HL-60/S4 treated with phorbol 12-myristate 13-acetate at 8.2 ng/mL for 4 days and 3 days (cell line): Measurements from ENCODE around the gene MTM1.

ENCODE experiments used
- in situ Hi-C: fragments of 300-500 bp; cut with MboI; formaldehyde crosslinking; loops from 2 replicates; pipeline ENCODE4 v1.15.0; 2022; ENCODE audit warnings: low sequenced_read_pairs

MTM1 gene

GRCh38 chrX:150548251-150548650 lies 20.2 kb upstream of the MTM1 start:
- in situ Hi-C loops, result no loop called here

GRCh38 chrX:150548684-150549083 lies 19.7 kb upstream of the MTM1 start:
- in situ Hi-C loops, result no loop called here

GRCh38 chrX:150551963-150552362 lies 16.5 kb upstream of the MTM1 start:
- in situ Hi-C loops, result no loop called here

- in situ Hi-C loops, result no loop called here
These were observed 10.0 kb upstream of the MTM1 start for GRCh38 chrX:150558424-150558823.

- in situ Hi-C loops, result no loop called here
These were observed 3.6 kb upstream of the MTM1 start for GRCh38 chrX:150564838-150565237.

GRCh38 chrX:150565551-150565950 lies 2.9 kb upstream of the MTM1 start:
- in situ Hi-C loops, result no loop called here

GRCh38 chrX:150566734-150567182 lies 1.7 kb upstream of the MTM1 start:
- in situ Hi-C loops, result no loop called here

GRCh38 chrX:150567645-150568319 lies 639 bp upstream of the MTM1 start:
- in situ Hi-C loops, result no loop called here

- in situ Hi-C loops, result no loop called here
These were observed 695 bp downstream of the MTM1 start for GRCh38 chrX:150569155-150569477.

GRCh38 chrX:150570512-150570911 lies 2.1 kb downstream of the MTM1 start:
- in situ Hi-C loops, result no loop called here

GRCh38 chrX:150572206-150572605 lies 3.8 kb downstream of the MTM1 start:
- in situ Hi-C loops, result no loop called here

GRCh38 chrX:150573106-150573505 lies 4.7 kb downstream of the MTM1 start:
- in situ Hi-C loops, result no loop called here

GRCh38 chrX:150573702-150574101 lies 5.3 kb downstream of the MTM1 start:
- in situ Hi-C loops, result no loop called here

GRCh38 chrX:150574559-150575418 lies 6.4 kb downstream of the MTM1 start:
- in situ Hi-C loops, result no loop called here

- in situ Hi-C loops, result no loop called here
These were observed 7.0 kb downstream of the MTM1 start for GRCh38 chrX:150575419-150575814.

- in situ Hi-C loops, result no loop called here
These were observed 8.8 kb downstream of the MTM1 start for GRCh38 chrX:150577174-150577573.

- in situ Hi-C loops, result no loop called here
These were observed 12.8 kb downstream of the MTM1 start for GRCh38 chrX:150581093-150581775.

- in situ Hi-C loops, result no loop called here
These were observed 14.0 kb downstream of the MTM1 start for GRCh38 chrX:150582338-150582948.

- in situ Hi-C loops, result no loop called here
These were observed 19.4 kb downstream of the MTM1 start for GRCh38 chrX:150587585-150588503.

- in situ Hi-C loops, result no loop called here
These were observed 26.2 kb downstream of the MTM1 start for GRCh38 chrX:150594584-150594983.
